Panc1 (cell line): ENCODE results near the gene RBM19. TPM values are rescaled to one million over a fixed set of nuclear protein-coding genes. Genes with fewer than 3 reads are reported as not detected.

Source experiments
- ATAC-seq: fragments of 200-7000 bp; cut with Tn5 transposase; 2 replicates; pipeline ENCODE4 v1.9.1; 2020; ENCODE audit warnings: mild to moderate bottlenecking, moderate library complexity
- BruUV-seq: library from RNA; stranded (reverse); fragments of 400-500 nt; replicated peaks from 2 replicates; lab custom pipeline; 2021; lab: Mats Ljungman, UMichigan
- CTCF ChIA-PET: fragments of 300-600 bp; sonication (Branson Sonifier 250); formaldehyde crosslinking; loops from one replicate; lab custom pipeline; 2022; ENCODE audit warnings: antibody characterized with exemption; lab: Charles Lee
- POLR2A ChIA-PET: fragments of 300-600 bp; sonication (Branson Sonifier 250); formaldehyde crosslinking; loops from one replicate; lab custom pipeline; 2022; ENCODE audit warnings: antibody characterized with exemption; lab: Charles Lee
- DNase-seq: peaks from one replicate; pipeline ENCODE4 v3.0.0-alpha.2; 2010; ENCODE audit warnings: low read depth, low spot score
- H3K27ac ChIP-seq: 2 replicates; pipeline ENCODE4 v1.5.1; 2011; ENCODE audit warnings: mild to moderate bottlenecking, low read length, inconsistent platforms
- H3K27me3 ChIP-seq: fragments of 200-500 bp; sonication (Bioruptor generic); 2 replicates; pipeline ENCODE4 v1.6.0; 2014; ENCODE audit warnings: low read length, inconsistent platforms; ENCODE audit not compliant: control insufficient read depth, insufficient read depth
- H3K36me3 ChIP-seq: fragments of 200-500 bp; sonication (Bioruptor generic); 2 replicates; pipeline ENCODE4 v1.5.1; 2014; ENCODE audit warnings: inconsistent platforms, mild to moderate bottlenecking, low read length, moderate library complexity; ENCODE audit not compliant: control insufficient read depth, insufficient read depth
- H3K4me1 ChIP-seq: 2 replicates; pipeline ENCODE4 v1.5.1; 2011; ENCODE audit warnings: inconsistent platforms, mild to moderate bottlenecking, low read length, moderate library complexity; ENCODE audit not compliant: control insufficient read depth, insufficient read depth
- H3K4me3 ChIP-seq, 2 experiments: 2 replicates each; pipeline ENCODE4 v1.5.1; 2011 to 2012; ENCODE audit warnings: low read depth in 2 of 2, low read length in 2 of 2, mild to moderate bottlenecking in 2 of 2, inconsistent platforms in 1 of 2, moderate library complexity in 1 of 2
- H3K9me3 ChIP-seq: fragments of 200-500 bp; sonication (Bioruptor generic); 2 replicates; pipeline ENCODE4 v1.5.1; 2014; ENCODE audit warnings: low read depth, mild to moderate bottlenecking, inconsistent platforms, low read length, moderate library complexity; ENCODE audit not compliant: control insufficient read depth, insufficient read depth
- POLR2AphosphoS5 ChIP-seq: IDR thresholded peaks from 2 replicates; pipeline ENCODE4 v1.6.1; 2012; ENCODE audit warnings: mild to moderate bottlenecking, low read depth, low read length, moderate library complexity
- SIN3A ChIP-seq: IDR thresholded peaks from 2 replicates; pipeline ENCODE4 v1.6.1; 2012; ENCODE audit warnings: low read depth, mild to moderate bottlenecking, low read length, moderate library complexity, borderline replicate concordance; ENCODE audit not compliant: insufficient read depth
- TCF7L2 ChIP-seq: IDR thresholded peaks from 2 replicates; pipeline ENCODE4 v1.6.1; 2011; ENCODE audit warnings: mild to moderate bottlenecking, low read depth, low read length, inconsistent platforms
- in situ Hi-C: cut with HindIII; loops from 2 replicates; pipeline ENCODE4 v1.10.0; 2016; ENCODE audit warnings: low sequenced_read_pairs, low pct_unique_long_range_greater_than_20kb
- intact Hi-C: fragments of 100-400 bp; cut with micrococcal nuclease; formaldehyde crosslinking; loops from one replicate; pipeline ENCODE4 v1.10.0; 2022; ENCODE audit not compliant: unreplicated experiment
- total RNA-seq: library from RNA; stranded (reverse); gene quantifications from one replicate; pipeline ENCODE4 v1.2.1, GENCODE V29; 2021; ENCODE audit not compliant: unreplicated experiment
- TF ChIP-seq, protein P1 (sequence below), 2 experiments: IDR thresholded peaks; 2 replicates each; pipeline ENCODE4 v1.6.1; 2011 to 2012; ENCODE audit warnings: low read depth in 2 of 2, control low read depth in 1 of 2, low read length in 1 of 2, mild to moderate bottlenecking in 1 of 2, moderate library complexity in 1 of 2; ENCODE audit not compliant: insufficient read depth in 1 of 2
- TF ChIP-seq, protein P2 (sequence below): fragments of 450-650 bp; IDR thresholded peaks from 2 replicates; pipeline ENCODE4 v1.5.1; 2017; ENCODE audit warnings: mild to moderate bottlenecking

RBM19 gene
- total RNA-seq, 1 experiment from 2014 or later: 44.8 TPM

DNA sequence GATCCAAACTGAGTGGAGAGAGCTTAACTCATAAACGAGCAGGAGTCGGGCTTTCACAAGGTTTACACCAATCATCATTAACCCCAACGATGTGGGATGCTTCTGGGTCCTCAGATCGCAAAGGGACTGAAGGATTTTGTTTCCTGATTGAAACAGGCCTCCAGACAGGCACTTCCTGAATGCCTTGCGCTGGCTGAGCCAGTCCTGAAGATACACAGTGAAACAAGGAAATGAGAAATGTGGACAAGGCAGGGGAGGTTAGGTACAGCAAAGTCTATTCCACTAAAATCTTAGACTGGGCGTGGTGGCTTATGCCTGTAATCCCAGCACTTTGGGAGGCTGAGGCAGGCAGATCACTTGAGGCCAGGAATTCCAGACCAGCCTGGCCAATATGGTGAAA is 30.7 kb downstream of the RBM19 start:
- no TSS peak for BruUV-seq
- H3K36me3 ChIP-seq: 0 out of 2 replicates have a peak, but pooled peaks cover 2% of the 10 kb centered on the region
- intact Hi-C loops: no loop called here
- no peak overlapping the region for H3K4me3 ChIP-seq
- ATAC-seq (no peak), DNase-seq (no peak)
- in situ Hi-C loops: no loop called here
- CTCF ChIA-PET: interaction anchor here (0.7 kb wide), 1 partner anchor 279 kb away, joined by 4 read pairs; no protein-coding TSS in a partner anchor
- POLR2A ChIA-PET: no interaction called here
- H3K27ac ChIP-seq: no peak overlapping the region
- no peaks in the 10 kb centered on the region for H3K27me3 ChIP-seq
- TF ChIP-seq POLR2AphosphoS5: no peak
- no peak for TF ChIP-seq SIN3A
- TF ChIP-seq, protein P1, sequence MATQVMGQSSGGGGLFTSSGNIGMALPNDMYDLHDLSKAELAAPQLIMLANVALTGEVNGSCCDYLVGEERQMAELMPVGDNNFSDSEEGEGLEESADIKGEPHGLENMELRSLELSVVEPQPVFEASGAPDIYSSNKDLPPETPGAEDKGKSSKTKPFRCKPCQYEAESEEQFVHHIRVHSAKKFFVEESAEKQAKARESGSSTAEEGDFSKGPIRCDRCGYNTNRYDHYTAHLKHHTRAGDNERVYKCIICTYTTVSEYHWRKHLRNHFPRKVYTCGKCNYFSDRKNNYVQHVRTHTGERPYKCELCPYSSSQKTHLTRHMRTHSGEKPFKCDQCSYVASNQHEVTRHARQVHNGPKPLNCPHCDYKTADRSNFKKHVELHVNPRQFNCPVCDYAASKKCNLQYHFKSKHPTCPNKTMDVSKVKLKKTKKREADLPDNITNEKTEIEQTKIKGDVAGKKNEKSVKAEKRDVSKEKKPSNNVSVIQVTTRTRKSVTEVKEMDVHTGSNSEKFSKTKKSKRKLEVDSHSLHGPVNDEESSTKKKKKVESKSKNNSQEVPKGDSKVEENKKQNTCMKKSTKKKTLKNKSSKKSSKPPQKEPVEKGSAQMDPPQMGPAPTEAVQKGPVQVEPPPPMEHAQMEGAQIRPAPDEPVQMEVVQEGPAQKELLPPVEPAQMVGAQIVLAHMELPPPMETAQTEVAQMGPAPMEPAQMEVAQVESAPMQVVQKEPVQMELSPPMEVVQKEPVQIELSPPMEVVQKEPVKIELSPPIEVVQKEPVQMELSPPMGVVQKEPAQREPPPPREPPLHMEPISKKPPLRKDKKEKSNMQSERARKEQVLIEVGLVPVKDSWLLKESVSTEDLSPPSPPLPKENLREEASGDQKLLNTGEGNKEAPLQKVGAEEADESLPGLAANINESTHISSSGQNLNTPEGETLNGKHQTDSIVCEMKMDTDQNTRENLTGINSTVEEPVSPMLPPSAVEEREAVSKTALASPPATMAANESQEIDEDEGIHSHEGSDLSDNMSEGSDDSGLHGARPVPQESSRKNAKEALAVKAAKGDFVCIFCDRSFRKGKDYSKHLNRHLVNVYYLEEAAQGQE (IDR thresholded peaks at IDR 0.05; ENCODE audit: insufficient read depth in 1 of 2, low read depth in 2 of 2, low read length in 1 of 2): no peak
- TF ChIP-seq TCF7L2: no peak
- TF ChIP-seq, protein P2, sequence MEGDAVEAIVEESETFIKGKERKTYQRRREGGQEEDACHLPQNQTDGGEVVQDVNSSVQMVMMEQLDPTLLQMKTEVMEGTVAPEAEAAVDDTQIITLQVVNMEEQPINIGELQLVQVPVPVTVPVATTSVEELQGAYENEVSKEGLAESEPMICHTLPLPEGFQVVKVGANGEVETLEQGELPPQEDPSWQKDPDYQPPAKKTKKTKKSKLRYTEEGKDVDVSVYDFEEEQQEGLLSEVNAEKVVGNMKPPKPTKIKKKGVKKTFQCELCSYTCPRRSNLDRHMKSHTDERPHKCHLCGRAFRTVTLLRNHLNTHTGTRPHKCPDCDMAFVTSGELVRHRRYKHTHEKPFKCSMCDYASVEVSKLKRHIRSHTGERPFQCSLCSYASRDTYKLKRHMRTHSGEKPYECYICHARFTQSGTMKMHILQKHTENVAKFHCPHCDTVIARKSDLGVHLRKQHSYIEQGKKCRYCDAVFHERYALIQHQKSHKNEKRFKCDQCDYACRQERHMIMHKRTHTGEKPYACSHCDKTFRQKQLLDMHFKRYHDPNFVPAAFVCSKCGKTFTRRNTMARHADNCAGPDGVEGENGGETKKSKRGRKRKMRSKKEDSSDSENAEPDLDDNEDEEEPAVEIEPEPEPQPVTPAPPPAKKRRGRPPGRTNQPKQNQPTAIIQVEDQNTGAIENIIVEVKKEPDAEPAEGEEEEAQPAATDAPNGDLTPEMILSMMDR: no peak
- no peaks in the 10 kb centered on the region for H3K4me1 ChIP-seq
- H3K9me3 ChIP-seq: no peaks in the 10 kb centered on the region

DNA sequence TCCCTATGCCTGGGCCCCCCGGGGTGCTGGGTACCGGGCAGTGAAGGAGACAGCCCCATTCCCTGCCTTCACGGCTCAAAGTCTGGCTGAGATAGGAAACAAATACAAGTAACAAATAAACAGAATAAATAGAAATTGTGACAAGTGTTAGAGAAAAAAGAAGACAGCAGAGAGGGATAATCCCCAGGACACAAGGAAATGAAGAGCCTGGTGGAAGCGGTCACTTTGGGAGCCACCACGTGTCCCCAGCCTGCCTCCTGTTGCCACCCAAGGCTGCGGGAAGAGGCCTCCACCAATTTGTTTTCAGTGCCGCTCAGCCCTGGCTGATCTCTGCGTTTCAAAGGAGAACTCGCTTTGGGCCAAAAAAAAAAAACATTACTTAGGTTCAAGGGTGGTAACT is 31.2 kb downstream of the RBM19 start:
- no peaks in the 10 kb centered on the region for H3K4me1 ChIP-seq
- H3K36me3 ChIP-seq: 0 out of 2 replicates have a peak, but pooled peaks cover 2% of the 10 kb centered on the region
- no peak overlapping the region for H3K4me3 ChIP-seq
- no peaks in the 10 kb centered on the region for H3K9me3 ChIP-seq
- ChIA-PET CTCF (no interaction called here), POLR2A (no interaction called here)
- in situ Hi-C loops: no loop called here
- no TSS peak for BruUV-seq
- no peak overlapping the region for H3K27ac ChIP-seq
- no peak for DNase-seq
- H3K27me3 ChIP-seq: no peaks in the 10 kb centered on the region
- no peak for ATAC-seq
- TF ChIP-seq SIN3A (no peak), POLR2AphosphoS5 (no peak), TCF7L2 (no peak)
- TF ChIP-seq, protein P2: no peak
- TF ChIP-seq, protein P1 (IDR thresholded peaks at IDR 0.05; ENCODE audit: insufficient read depth in 1 of 2, low read depth in 2 of 2, low read length in 1 of 2): no peak
- intact Hi-C loops: no loop called here
